Suppressor macrophage (primary cell): Measurements from ENCODE around the gene PLCB2.

Source experiments
- DNase-seq, 4 experiments: peaks; one replicate each; pipeline ENCODE4 v3.0.0-alpha.2; 2020 to 2022

PLCB2 gene

DNA sequence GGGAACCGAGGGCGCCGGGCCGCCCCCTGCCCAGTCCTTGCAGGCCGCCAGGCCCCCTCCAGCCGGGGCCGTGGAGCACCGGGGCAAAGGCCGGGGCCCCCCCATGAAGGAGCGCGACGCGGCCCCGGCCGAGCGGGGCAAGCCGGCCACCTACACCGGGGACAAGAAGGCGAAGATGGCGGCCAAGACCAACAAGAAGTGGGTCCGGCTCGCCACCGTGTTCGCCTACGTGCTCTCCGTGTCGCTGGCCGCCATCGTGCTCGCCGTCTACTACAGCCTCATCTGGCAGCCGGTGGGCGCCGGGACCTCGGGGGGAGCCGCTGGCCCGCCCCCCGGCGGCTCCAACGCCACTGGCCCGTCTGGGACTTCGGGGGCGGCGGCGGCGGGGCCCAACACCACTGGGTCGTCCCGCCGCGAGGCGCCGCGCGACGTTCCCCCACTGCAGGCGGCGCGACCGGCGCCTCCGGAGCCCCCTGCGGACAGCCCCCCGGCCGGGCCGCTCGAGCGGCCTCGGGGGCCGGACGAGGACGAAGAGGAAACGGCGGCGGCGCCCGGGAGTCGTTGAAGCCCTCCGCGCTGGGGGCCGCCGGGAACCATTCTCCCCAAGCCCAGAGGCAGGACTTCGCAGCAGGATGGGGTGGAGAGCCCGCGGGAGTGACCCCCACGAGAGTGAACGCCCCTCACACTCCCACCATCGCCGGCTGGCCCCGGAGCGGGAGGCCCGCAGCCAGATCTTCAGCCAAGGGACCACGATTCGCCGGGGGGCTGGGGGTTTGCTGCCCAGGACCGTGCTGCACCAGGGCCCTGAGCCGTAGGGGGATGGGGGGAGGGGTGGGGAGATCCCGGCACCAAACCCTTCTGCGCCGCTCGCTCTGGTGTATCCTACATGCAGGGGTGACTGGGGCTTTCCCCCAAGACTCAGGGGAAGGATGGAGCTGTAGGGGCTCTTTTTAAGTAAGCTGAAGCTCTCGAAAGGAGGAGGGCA is 16.5 kb upstream of the PLCB2 start:
- peak in 3 of 4 experiments; percentile 41 to 56 (median 47) for DNase-seq

DNA sequence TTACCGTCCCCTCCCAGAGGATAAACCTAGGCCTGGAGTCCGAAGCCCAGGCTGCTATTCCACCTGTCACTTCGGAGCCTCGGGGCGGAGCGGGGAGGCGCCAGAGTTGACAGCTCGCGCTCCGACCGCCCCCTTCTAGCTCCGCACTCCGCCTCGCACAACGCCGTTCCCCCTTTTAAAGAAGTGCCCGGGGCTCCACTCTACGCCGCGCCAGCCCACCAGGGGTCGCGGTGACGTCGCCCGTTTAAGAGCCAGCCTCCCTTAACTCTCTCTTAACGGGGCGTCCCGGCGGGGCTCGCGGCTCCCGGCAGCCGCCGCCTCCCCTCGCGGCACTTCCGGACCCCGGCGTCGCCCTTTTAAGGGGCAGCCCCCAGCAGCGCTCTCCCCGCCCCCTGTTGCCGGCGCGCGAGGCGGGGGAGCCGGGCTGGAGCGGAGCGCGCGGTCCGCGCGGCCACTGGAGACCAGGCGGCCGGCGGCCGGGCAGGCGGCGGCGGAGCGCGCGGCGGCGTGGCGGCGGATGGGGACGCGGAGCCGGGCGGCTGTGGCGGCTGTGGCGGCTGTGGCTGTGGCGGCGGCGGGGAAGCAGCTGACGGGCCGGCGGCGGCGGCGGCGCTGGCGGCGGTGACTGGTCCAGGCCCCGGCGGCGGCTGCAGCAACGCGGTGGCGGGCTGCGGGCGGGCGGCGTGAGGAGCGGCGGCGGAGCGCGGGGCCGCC is 15.7 kb upstream of the PLCB2 start, which contains the start of gene INAFM2:
Gene INAFM2 (plus strand): TSS at position 454 of the 714 bp plus-strand sequence. CDS start 364 bp downstream, outside the sequence.
- DNase-seq, result peak; percentile 95 to 97 (median 96)

DNA sequence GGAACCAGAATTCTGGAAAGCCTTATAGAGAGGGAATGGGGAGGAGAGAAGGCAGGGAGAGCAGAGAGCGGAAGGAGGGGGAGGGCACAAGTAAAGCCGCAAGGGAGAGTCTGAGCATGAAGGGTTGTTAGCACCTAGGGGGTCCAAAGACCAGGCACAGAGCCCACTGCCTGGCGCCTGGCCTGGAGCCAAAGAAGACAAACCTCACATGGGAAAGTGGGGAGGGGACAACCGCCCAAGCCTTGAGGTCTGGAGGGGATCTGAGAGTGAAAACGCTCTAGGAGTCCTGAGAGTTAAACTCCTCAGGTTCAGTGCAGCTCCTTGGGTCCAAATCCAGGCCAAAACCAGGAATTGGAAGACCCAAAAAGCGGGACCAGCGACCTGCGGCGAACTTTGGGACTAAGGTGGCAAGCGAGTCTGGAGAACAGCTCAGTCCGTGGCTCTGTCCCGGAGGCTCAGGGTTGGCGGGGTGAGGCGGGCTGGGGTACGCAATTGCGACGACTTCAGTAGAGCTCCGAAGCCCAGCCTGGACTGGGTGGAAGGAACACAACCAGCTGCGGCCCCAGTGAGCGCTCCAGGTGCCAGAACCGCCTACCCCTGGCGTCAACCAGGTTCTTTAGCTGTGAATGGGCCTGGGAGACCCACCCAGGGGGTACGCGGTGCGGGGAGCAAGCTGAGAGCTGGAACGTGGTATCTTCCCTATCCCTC is 14.9 kb upstream of the PLCB2 start:
- no peak for DNase-seq

DNA sequence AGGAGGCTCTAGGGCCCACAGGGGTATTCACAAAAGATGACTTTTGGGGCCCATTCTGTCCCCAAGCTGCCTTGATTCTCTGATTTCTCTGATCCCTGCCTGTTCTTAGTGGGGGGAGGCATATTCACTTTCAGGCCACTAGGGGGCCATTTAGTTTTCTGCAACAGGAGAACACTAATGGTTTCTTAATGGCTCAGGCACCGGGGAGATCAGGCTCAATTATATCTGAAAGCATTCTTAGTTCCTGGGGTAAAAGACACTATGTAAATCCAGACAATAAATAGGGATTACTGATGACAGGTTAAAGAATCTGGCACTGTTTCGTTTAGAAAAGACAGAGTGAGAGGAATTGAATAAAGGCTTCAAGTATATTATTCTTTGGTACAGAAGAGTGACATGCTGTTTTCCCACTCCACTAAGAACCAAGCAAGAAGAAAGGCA is 13.2 kb upstream of the PLCB2 start:
- DNase-seq, result peak; percentile 68 to 88 (median 84)

DNA sequence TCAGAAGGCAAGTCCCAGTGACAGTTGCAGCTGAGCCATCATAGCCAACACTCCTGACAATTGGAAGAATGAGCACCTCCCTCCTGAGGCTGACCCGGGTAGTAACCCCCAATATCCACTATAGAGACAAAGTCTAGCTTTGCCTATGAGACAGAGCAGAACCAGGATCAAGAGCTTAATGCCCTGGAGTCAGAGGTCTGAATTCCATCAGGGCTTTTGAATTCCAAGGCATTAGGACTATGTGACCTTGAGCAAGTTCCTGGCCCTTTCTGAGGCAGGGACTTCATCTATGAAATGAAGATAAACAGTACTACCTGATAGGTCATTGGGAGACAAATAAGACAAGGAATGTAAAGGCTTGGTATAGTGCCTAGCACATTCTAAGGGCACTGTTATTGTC is 12.7 kb upstream of the PLCB2 start:
- DNase-seq, result no peak

DNA sequence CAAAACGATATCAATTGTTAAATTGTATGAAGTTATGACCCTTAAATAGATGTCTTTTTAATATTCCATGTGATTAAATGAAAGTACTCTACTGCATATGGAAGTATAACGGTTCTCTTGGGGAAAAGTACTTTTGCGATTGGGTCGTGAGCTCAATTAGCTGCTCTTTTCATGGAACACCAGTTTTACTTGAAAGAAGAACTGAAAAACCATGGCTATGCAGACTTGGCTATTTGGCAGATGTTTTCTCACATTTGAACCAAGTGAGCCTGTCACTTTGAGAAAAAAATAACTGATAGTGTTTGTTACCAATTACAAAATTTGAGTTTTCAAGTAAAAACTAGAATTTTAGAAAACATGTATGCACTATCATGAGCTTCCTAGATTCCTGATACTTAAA is 9.8 kb upstream of the PLCB2 start:
- no peak for DNase-seq

DNA sequence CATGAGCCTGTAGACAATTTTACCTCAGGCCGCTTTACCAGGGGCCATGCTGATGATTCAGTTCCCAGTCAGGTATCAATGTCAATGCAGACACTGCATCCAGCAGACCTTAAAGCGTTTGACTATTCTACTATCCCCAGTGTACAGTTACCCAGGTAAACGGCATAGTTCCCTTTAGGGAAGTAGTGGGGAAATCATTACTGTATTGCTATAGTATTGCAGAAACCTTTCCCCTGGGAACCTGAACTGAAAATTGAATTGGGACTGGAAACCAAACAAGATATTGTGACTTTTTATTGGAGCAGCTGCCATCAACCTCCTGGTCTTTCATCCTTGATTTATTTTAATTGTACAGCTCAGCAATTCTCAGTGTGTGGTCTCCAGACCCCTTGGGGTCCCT is 9.2 kb upstream of the PLCB2 start:
- DNase-seq, result no peak

DNA sequence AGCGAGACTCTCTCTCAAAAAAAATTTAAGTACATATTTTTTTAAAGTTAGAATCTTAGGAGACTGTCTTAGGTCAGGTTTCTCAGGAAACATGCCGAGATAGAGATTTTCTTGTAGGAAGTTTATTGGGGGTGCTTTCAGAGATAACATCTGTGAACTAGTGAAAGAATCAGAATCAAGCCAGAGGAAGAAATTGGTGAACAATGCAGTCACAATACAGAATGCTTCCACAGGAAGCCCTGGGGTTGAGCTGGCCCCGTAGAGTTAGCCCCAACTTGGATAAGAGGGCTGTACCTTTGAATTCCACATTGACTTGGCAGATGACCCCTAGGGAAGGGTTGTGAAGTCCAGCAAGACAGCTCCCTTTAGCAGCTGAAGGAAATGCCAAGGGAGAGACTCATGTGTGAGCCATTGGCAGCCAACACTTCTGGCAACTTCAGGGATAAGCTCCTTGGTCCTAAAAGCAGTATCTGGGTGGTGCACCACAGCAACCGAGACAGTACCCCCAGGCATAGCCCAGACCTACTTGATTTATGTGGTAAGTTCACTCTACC is 7.1 kb upstream of the PLCB2 start:
- DNase-seq, result no peak

DNA sequence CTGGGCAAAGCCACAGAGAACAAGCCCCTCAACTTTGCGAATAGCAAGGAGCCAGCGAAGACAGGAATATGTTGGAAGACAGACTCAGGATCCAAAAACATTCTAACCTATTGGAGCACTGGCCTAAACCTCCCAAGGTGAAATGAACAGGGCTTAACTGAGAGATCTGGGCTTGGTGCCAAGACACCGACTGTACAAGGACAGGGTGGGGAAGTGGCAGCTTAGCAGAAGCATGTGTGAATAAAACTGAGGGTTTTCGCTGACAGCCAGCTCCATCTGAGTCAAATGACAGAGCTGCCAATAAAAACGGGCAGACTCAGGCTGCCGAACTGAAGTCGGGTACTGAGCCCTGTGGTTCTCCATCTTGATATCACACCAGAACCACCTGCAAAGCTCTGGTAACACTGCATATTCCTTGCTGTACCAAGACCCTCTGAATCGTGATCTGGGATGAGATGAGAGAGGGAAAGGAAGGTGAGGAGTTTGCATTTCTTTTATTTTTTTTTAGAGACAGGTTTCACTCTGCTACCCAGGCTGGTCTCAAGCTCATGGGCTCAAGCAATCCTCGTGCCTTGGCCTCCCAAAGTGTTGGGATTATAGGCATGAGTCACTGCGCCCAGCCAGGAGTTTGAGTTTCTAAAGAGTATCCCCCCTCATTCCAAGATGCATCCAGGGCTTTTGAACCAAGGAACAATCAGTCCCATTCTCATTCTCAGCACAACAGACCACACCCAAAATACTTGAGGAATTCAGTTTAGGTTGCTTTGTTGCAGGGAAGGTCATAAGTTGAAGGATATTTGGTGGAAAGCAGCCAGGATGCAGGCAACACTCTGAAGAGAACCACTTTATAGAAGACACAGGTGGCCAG is 6.0 kb upstream of the PLCB2 start:
- DNase-seq, result peak; percentile 74 to 90 (median 84)

DNA sequence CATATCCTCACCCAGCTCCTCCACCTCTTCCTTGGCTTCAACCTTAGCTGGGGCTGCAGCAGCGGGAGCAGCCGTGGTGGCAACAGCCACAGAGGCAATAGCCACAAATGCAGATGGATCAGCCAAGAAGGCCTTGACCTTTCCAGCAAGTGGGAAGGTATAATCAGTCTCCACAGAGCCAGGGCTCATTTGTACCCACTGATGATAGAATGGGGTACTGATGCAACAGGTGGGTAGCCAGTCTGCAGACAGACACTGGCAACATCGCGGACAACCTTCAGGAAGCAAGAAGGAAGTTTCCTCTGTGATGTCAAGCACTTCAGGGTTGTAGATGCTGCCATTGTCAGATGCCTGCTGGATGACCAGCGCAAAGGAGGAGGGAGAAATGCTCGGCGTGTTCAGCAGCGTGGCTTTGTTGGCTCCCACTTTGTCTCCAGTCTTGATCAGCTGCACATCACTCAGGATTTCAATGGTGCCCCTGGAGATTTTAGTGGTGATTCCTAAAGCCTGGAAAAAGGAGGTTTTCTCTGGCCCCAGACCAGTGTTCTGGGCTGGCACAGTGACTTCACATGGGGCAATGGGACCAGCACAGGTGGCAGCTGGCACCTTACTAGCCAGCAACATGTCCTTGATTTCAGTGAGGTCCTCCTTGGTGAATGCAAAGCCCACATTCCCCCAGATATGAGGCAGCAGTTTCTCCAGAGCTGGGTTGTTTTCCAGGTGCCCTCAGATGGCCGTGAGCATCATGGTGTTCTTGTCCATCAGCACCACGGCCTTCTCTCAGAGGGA is 4.8 kb upstream of the PLCB2 start:
- DNase-seq, result no peak

DNA sequence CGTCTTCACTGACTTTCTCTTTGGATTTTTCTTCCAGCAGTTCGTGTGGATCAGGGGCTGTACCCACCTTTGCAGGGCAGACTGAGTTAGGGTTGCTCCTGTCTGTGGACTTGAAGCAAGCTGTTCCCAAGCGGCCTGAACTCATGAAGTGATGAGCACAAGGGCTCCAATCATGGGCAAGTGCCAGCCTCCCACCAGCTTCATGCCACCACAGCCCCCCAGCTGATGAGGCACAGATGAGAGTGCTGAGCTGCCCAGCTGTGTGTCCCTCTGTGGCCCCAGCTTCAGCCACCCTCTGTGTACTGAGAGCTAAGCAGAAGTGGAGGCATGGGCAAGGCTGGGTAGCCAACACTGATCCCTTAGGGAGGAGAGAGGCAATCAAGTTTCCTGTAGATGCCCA is 3.3 kb upstream of the PLCB2 start:
- no peak for DNase-seq

DNA sequence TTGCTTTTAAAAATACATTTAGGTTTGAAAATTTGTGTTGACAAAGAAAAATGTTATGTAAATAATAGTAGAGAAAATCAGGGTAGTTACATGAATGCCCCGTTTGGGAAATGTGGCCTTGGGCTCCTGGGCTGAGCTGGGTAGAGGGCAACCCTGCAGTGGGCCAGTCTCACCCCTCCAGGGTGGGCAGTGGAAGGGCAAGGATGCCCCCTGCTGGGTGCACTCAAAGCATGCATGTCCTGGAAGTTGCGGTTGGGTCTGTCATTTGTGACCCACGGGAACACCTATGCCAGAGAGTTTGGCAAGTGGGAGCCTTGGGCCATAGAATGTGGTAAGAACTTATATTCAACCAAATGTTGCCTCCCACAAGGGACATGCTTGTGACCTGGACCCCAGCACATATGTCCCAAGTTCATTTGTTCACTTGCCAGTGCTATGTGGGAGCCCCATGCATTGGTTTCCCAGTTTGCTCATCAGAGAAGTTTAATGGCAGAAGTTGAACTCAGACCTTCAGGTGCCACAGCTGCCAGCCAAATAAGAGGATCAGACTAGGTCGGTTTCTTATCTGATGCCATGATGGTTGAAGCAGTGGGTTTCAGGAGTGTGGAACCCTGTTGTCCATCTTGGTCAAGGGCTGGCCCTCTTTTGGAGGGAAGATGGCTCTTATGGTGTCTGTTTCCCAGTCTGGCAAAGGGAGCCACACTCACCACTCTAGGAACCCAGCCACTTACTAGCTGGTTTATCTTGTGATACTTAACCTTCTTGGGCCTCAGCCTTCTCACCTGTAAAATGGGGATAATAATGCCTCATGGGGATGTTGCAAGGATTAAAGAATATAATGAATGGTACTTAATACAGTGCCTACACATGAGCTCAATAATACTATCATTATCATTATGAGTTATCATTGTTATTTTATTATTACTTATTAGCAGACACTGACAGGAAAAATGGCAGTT is 2.5 kb upstream of the PLCB2 start:
- peak; percentile 74 to 86 (median 82) for DNase-seq

DNA sequence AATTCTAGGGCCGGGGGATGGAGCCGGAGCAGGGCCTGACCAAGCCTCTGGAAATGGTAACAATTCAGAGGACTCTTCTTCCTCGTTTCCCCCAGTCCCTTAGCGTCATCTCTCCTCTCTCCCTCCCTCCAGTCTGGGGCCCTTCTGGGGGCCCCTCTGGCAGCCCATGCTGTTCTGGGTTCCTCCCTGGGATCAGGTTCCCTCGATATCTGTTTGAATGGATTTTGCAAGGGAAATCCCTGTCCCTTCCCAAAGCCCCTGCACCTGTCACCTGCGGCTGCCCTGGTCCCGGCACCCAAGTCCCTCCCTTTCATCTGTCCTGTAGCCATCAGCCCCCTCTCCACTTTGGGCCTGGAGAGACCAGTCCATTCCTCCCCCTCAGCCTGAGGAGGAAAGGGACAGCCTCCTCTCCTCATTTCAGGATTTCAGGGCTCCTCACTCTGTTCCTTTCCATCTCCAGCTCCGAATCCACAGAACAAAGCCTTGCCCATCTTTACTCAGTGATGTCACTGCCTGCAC is 1.7 kb upstream of the PLCB2 start:
- DNase-seq, result no peak

DNA sequence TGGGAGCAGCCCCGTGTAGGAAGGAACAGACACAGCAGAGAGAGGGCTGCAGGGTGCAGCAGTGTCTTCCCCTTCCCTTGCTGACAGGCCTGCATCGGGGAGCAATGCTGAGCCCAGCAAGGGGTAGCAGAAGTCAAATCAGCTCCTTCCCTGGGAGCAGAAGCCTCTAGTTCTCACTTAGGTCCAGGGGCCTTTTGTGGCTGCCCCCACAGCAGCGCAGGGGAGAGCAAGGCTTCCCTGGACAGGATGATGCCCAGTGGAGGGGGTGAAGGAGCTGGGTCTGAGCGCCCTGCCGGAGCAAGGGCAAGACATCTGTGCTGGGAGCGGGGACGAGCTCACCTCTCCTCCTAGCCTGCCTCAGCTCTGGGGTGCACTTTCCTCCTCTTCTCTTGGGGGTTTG is 827 bp downstream of the PLCB2 start:
- peak in 3 of 4 experiments; percentile 41 to 60 (median 53) for DNase-seq

DNA sequence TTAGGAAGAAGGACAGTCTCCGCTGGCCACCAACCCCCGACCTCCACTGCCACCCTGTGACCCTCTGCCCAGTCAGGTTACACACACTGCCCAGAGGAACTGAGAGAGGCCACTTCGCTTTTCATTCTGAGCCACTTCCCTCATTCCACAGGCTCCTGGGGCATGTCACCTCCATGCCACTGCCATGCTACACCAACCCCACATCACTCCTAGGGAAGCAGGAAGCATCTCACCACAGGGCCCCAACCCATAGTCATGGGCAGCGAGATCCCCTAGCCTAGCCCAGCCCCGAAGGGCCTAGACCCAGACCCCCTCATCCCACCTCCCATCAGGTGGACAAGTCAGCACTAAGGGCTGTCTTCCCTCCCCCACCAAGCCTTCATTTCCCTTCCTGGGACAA is 1.4 kb downstream of the PLCB2 start:
- DNase-seq, result peak; percentile 64 to 70 (median 69)

DNA sequence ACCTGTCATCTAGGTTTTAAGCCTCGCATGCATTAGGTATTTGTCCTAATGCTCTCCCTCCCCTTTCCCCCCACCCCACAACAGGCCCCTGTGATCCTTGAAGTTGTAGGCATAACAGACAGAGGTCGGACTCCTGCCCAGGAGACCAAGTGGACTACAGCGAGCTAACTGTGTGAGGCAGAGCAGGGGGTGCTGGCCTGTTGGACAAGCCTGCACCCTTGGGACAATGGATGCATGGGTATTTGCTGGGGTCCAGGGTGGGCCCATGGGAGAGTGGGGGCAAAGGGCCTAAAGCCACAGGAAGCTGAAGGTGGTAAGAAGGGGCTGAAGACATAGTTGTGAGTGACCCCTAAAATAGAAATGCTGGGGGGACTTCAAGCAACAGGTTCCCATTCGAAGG is 2.5 kb downstream of the PLCB2 start:
- DNase-seq, result no peak

DNA sequence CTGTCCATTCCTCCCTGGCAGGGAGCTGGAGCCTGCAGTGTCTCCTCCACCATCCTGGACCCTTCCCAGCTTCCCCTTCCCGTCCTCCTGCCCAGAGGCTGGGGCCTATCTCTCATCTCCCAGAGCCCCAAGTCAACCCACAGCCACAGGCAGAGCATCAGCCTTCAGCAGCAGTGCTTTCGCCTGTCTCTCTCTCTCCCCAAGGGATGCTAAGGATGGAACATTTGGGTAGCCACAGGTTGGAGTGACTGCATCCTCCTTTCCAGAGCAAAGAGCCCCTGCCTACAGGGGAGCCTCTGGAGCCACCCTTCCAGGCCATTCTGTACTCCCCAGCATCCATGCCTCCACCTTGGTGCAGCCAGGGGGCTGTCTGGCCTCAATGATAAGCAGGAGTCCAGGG is 4.2 kb downstream of the PLCB2 start:
- DNase-seq, result no peak

DNA sequence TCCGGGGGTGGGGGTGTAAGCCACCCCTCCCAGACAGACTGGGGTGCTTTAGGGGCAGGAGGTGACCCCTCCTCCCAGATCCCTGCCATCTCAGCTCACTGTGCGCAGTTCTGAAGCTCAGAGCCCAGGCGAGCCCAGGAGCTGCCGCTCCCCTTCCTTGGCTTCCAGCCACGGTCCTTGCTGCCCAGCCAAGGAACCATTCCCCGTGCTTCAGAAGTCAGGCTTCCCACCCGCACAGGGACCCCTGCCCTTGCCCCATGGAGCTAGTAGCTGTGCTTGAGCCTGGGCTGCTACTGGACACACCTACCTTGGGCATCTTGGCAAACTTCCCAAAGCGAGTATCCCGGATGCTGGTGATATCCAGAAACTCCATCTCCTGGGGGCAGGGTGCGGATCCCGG is 4.8 kb downstream of the PLCB2 start:
- no peak for DNase-seq

DNA sequence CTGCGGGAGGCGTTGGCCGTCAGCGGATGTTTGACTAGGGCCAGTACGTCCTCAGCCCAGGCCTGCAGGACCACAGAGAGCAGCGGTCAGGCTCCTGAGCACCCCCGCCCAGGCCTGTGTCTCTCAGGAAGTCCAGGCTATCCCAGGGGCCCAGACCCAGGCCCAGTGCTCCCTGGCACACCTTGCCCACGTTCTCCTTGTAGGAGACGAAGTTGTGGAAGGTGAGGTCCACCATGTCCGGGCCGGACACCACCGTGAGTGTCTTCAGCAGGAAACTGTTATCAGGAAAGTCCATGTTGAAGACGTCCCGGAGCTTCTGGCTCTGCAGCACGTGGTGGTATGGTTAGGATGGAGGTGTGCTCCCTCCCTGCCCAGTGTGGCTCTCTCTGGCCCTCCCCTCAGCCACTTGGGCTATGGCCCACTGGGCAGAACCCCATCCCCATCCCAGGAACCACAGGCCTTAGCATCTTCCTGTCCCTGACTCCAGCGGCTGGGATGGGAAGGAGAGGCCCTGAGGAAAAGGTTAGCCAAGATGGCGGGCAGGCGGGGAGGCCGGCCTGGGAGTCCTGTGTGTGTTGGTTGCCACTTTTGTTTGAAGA is 5.3 kb downstream of the PLCB2 start:
- DNase-seq, result no peak
